GM19328 (cell line): ENCODE data around the gene MAVS.

Source experiments
- ATAC-seq: cut with Tn5 transposase; IDR thresholded peaks from one replicate; pipeline ENCODE4 v1.9.1; 2021; ENCODE audit warnings: mild to moderate bottlenecking, moderate library complexity; ENCODE audit not compliant: unreplicated experiment

MAVS gene

GRCh38 chr20:3906744-3907721, 60.4 kb downstream of the MAVS start:
- peak; percentile 73 for ATAC-seq

- no peak for ATAC-seq
Measured at GRCh38 chr20:3908667-3909066, 62.0 kb downstream of the MAVS start.

- no peak for ATAC-seq
Measured at GRCh38 chr20:3909952-3910366, 63.3 kb downstream of the MAVS start.

DNA sequence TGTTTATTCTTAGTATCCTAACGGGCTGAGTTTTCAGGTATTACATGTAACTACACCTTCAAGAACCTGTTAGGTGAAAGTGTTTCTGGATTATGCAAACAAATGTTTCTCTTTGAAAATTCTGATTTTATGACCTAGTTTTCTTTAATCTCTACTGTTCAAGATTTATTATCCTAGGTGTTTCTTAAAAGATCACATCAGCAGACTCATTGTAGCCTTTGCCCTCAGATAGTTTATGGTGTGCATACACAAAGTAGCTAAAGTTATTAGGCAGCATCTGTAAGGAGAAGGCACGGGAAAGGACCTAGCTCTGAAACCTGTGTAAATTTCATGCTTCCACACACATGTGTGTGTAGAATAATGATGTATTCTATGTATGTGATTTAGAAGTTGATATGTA, 64.2 kb downstream of the MAVS start:
- ATAC-seq, result no peak

DNA sequence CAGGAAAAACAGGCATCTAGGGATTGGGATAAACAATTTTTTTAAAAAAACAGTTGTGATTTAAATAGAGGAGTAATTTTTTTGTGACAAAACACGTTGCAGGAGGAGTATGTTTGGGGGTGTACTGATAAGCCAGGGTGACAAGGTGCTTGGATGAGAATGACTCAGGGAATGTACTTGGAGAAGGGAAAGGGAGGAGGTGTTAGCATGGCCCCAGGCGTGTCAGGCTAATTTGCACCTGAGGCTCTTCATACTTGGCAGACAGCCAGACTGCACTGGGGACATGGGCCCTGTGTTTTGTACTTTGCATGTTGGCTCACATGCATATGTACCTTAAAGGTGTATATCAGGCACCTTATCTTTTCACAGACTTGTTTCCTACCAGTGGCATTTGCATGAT, 65.3 kb downstream of the MAVS start:
- ATAC-seq, result no peak

- no peak for ATAC-seq
Measured at GRCh38 chr20:3914446-3914845, 67.8 kb downstream of the MAVS start.

- no peak for ATAC-seq
Measured at GRCh38 chr20:3915691-3916090, 69.1 kb downstream of the MAVS start.

GRCh38 chr20:3916364-3916763, 69.7 kb downstream of the MAVS start:
- ATAC-seq, result no peak

DNA sequence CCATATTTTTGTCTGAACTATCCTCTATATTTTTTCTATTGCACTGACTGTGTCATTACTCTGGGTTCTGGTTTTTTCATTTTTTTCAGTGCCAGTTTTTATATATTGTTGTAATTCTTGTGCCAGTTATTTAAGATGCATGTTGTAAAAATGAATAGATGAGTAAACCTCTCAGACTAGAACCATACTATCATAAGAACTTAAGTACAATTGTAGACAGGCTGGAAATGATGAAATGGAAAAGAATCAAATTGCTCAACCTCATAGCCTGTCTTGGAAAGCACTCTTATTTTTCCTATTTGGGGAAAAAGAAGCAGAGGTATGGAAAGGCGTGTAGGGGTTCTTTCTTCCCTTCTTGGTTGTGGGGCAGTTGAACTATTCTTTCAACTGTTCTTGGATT, 72.7 kb downstream of the MAVS start:
- ATAC-seq, result no peak

GRCh38 chr20:3922223-3922982, 75.8 kb downstream of the MAVS start:
- no peak for ATAC-seq

DNA sequence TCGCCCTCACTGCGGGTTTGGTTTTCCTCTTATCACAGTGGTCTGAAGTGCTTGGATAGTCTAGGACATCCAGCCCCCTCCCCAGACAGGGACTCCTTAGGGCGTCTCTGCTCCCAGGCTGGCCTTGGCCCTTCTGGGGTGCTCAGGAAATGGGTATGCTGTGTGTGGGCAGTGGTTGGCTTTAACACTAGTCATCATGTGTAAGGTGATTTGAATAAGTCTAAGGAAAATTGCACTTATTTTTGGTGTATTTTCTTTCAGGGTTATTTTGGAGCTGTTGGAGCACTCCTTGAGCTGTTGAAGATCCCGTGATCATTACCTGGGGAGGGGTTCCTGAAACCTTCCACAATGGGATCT, 76.3 kb downstream of the MAVS start:
- no peak for ATAC-seq

GRCh38 chr20:3923818-3924217, 77.2 kb downstream of the MAVS start:
- ATAC-seq, result no peak

DNA sequence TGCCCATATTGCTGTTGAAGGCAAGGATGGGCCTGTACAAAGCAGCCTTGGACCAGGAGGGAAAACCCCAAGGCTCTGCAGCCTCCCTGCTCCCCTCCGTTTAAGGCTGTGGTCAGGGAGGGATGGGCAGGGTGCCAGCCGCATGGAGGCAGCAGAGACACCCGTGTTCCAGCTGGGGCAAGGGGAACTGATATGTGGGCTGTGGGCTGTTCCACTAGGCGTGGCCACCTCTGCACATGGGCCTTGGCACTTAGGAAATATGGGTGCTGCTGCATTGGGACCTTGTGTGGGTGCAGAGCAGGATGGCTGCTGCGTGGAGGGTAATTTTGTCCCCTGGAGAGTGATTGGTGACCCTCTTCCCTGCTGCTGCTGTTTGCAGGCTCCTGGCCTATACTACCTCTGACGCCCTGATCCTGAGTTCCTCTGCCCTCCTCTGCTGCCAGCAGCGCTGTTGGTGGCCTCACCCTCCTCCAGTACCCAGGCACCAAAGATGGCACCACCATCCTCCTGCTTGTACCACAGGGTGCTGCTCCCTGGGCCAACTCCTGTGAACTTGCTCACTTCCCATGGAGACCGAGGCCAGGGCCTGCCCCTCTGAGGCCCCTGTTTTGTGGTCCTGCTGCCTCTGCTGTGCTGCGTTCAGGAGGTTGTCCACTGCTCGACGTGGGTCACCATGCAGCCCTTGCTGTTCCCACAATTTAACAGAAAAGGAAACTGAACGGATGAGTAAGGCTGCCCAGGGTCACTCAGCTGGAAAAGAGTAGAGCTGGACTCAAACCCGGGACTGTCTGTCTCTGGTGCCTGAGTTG, 77.9 kb downstream of the MAVS start:
- ATAC-seq, result no peak

DNA sequence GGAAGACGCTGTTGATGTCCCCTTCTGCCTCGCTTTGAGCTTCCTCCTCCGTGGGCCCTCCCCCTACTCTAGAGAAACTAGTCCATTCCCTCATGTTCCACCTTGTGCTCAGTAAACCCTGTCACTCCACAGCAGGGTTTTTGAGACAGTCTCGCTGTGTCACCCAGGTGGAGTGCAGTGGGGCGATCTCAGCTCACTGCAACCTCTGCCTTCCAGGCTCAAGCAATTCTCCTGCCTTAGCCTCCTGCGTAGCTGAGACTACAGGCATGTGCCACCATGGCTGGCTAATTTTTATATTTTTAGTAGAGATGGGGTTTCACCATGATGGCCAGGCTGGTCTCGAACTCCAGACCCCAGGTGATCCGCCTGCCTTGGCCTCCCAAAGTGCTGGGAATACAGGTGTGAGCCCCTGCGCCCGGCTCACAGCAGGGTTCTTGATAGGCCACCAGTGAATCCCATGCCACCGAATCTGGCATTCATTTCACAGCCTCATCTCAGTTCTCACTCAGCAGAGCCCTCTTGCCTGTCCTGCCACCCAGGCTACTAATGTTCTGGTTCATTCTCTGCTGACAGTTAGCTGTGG, 78.6 kb downstream of the MAVS start:
- ATAC-seq, result no peak
